ENCODE results near the gene FCGR3A.
"Not testable (repeated sequence)": the region's sequence is repeated elsewhere in the genome, so short reads cannot be mapped to it uniquely, and the experiment has no call there.

The FCGR3A gene

DNA sequence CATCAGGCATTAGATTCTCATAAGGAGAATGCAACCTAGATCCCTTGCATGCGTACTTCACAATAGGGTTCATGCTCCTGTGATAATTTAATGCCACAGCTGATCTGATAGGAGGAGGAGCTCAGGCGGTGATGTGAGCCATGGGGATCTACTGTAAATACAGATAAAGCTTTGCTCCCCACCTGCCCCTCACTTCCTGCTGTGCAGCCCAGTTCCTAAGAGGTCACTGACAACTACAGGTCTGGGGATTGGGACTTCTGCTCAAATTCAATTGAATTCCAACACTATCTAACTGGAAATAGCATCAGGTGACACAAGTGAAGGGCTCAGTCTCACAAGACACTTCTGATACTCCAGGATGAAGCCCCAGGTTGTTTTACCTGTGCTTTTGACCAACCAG, 7.4 kb upstream of the FCGR3A start:
- not testable (repeated sequence) for DNase-seq (ENCODE audit: low read depth in 3 of 3)

DNA sequence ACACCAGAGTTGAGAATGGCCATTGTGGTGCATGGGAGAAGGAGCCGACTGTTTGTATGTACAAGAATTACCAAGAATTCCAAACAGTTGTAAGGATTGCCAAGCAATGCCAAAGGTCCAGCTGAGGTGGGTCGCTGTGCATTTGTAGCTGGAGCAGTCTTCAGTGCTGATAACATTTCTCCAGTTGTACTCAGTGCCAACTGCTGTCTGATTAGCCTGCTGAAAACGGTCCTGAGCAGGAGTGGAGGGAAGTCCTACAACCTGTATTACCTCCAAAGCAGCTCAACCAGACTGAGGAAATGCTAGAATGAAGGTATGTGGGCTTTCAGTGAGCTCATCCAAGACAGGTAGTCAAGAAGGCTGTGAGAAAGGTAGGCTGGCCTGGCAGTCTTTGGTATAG, 6.5 kb upstream of the FCGR3A start:
- DNase-seq (ENCODE audit: low read depth in 3 of 3) = not testable (repeated sequence)

DNA sequence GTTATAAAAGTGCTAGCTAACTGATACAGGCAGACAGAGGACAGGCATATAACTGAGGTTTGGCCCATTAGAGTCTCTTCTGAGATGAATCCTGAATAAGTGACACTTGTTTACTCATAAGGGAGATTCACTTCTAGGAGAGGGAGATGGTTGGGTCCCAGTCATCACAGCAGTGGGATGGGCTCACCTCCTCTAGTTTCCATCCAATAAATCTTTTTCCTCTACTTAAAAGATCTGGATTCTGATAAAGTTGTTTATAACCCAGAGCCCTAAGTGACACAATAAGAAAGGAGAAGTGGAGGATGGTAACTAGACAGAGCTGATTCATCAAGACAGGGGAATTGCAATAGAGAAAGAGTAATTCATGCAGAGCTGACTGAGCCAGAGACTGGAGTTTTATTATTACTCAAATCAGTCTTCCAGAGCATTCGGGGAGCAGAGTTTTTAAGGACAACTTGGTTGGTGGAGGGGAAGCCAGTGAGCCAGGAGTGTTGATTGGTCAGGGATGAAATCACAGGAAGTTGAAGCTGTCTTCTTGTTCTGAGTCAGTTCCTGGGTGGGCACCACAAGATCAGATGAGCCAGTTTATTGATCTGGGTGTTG, 5.3 kb upstream of the FCGR3A start:
- peak in 1 of 3 experiments; percentile 6 for DNase-seq (ENCODE audit: low read depth in 3 of 3)

DNA sequence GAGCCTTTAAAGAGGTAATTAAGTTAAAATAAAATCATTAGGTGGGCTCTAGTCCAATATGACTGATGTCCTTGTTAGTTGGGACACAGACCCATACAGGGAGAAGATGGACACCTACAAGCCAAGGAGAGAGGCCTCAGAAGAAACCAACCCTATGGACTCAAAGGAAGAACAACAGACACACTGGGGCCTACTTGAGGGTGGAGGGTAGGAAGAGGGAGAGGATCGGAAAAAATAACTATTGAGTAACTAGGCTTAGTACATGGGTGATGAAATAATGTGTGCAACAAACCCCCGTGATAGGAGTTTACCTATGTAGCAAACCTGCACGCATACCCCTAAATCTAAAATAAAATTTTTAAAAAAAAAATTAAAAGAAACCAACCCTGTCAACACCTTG, 4.7 kb upstream of the FCGR3A start:
- not testable (repeated sequence) for DNase-seq (ENCODE audit: low read depth in 3 of 3)

DNA sequence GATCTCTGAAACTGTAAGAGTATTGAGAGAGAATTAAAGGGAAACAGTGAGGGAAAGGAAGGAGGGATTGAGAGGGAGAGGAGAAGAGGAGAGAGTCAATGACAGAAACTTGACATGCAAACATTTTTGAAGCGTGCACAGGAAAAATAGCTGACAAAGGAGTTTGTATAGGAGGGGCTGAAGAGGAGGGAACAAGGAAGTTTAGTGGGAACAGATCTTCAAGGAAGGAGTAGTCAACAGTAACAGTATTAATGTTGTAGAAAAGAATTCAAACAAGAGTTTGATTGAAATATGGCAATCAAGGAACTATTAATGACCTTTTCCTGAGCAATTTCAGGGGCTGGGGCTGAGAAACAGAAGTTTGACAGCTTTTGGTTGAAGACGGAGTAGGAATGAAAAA, 4.0 kb upstream of the FCGR3A start:
- not testable (repeated sequence) for DNase-seq (ENCODE audit: low read depth in 3 of 3)

DNA sequence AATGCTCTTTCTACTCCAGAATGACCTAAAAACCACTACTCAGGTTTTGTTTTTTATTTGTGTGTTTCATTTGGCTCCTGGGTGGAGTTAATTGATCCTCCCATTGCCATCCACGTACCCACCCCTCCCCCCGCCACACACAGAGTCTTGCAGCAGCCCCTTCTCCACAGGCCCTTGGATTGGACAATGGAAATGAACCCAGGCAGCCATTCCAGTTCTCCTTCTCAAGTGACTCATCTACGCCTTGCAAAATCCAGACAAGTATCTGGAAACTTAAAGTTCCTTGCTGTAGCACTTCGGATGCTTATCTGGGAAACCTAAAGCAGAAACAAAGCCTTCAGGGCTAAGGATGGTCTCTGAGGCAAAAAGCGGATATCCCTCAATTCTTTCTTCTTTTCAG, 1.3 kb upstream of the FCGR3A start:
- not testable (repeated sequence) for DNase-seq (ENCODE audit: low read depth in 3 of 3)

DNA sequence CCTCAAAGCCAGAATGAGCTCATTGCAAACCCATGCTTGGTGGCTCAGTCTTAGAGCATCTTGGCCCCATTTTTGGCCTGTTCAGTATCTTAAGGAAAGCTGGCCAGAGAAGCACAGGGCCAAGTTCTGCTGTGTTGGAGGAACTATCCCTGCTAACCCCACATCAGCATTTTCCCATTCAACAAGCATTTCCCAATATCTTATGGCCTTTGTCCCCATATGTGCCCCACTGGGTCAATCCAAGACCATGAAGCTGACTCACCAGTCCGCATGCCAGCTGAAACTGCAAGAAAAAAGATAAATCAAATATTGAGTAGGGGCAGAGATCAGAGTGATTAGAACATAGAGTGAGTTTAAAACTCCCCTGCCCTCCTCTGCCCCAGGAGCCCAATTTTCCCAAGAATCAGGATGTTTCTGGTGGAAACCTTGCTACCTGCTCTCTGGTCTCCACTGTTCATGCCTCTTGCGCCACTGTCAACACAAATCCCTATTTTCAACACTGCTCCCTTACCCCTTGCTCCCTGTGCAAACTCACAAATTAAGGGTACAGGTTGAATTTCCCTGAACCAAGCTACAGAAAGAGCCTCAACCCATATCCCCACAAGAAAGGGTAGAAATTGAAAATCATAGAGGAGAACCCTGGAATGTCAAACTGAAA, 740 bp downstream of the FCGR3A start:
- not testable (repeated sequence) for DNase-seq (ENCODE audit: low read depth in 3 of 3)

DNA sequence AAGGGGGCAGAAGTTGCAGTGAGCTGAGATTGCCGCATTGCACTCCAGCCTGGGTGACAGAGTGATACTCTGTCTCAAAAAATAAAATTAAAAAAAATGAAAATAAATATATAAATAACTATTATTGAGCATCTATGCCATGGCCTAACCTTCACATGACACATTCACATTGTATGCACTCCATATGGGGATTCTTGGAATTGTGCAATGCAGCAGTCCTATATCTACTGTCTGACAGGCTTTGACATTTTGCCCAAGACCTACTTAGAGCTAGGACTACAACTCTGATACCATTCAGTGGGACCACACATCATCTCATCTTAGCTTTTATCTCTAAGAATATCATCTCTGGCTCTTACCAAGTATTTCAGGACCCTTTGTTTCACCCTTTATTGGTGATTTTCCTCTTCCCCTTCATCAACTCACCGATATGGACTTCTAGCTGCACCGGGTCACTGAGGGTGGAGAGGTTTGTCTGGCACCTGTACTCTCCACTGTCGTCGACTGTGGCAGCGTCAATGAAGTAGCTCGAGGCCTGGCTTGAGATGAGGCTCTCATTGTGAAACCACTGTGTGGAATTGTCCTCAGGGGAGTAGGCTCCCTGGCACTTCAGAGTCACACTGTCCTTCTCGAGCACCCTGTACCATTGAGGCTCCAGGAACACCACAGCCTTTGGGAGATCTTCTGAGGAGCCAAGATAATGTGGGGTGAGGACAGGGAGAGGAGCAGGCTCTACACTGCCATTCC, 1.4 kb downstream of the FCGR3A start:
- not testable (repeated sequence) for DNase-seq (ENCODE audit: low read depth in 3 of 3)

DNA sequence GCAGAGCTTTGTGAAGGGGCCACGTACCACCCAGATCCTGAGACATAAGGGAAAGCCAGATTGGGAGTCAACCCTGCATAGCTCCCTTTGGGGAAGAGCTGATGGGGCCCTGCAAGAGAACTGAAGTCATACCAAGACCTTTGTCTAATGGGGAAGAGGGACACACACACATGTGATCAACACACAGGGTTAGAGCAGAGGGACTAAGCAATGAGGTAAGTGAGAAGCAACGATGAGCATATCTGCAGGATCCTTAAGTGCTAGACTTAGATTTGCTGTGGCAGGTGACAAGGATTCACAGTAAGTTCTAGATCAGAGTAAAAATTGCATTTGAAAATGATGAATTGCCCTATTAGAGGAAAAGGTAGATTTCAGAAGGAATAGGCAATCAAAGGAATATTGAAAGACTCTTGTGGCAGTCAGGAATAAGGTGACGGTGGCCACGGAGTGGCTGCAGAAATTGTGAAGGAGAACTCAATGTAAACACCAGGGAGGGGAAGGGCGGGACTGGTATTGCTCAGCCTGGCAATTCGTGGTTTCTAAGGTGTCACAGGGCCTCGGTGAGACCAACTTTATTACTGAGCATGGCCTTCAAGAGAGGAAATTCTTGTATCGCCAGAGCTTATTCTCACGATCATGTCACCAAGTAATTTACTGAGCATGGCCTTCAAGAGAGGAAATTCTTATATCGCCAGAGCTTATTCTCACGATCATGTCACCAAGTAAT, 4.5 kb downstream of the FCGR3A start:
- not testable (repeated sequence) for DNase-seq (ENCODE audit: low read depth in 3 of 3)

DNA sequence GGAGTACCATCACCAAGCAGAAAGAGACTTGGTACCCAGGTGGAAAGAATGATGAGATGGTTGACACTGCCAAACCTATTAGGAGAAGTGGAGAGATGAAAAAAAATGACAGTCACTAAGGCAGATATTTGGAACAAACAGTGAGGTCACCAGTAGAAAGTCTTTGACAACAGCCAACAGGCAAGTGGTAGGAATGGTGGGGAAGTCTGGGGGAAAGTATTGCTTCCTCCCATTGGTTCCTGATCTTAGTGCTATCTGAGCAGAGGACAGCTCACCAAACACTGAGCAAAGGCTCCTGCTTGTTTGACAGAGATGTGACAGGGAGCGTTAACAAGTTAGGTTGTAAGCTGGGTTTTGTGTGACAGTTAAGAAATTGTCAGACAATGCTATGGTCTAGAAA, 6.5 kb downstream of the FCGR3A start:
- not testable (repeated sequence) for DNase-seq (ENCODE audit: low read depth in 3 of 3)

DNA sequence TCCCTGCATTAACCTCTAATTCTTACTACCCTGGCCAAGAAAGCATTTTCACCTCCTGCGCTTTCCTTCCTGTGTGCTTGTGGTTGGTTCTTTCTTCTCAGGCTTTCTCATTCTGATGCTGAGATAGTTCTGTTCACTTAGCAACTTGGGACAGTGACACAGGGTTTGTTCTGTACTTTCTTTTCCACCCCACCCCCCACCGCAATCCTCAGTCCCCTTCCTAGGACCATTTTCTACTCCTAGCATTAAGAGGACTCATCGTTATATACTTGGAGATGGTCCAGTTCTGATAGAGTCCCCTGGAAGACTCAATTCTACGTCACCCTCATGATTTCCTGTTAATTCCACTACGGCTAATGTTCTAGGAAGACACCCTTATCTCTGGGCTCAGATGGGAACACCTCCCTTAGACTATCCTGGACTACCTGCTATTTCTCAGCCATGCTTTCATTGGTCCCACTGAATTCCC, 7.5 kb downstream of the FCGR3A start:
- DNase-seq (ENCODE audit: low read depth in 3 of 3) = peak in 1 of 3 experiments; percentile 43

DNA sequence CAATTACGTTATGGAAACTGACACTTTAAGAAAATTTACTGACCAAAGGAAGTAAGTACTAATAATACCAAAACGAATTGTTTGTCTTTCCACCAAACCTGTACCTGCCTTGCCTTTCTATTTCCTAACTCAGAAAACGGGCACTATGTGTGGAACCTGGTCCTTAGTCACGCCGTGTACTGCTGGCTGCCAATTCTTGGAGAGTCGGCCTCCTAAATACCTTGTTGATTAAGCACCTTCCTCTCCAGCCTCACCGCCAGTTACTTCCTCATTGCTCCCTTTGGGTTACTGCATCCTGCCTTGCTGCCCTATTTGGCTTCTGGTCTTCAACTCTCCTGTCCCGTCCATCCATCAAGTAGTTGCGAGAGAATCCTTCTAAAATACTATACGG, 9.1 kb downstream of the FCGR3A start:
- DNase-seq (ENCODE audit: low read depth in 3 of 3) = not testable (repeated sequence)

DNA sequence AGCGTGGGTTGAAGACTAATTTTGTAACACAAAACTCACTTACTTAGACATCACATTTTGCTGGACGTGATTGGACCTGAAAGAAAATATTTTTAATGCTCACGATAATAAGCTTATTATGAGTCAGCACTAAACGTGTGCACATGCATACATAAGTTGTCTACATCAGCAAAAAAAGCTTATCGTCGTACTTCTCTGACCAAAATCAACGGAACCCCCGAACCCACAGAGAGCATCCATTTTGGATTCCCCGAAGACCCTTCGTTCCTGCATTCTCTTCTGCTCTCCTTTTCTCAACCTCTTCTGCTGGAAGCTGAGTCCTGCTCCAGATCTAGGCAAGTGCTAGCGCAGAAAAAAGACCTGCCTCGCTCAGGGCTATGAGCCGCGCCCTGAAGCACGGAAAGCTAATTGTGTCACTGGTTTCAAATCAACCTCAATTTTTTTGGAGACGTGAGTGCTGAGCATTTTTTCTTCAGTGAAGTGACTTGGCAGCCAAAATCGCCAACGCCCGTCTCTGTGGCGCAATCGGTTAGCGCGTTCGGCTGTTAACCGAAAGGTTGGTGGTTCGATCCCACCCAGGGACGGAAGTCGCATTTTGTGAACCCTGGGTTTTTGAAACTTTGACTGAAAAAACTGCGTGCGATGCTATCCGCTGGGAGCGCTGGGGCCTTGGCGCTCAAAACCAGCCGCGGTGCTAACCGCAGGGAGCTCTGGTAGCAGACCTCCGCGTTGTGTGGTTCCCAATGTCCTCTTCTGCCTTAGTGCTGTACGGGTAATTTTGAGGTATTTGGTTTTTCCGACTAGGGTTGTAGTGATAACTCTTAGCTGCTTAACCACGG, 9.7 kb downstream of the FCGR3A start:
- DNase-seq (ENCODE audit: low read depth in 3 of 3) = peak; percentile 91 to 98 (median 98)

DNA sequence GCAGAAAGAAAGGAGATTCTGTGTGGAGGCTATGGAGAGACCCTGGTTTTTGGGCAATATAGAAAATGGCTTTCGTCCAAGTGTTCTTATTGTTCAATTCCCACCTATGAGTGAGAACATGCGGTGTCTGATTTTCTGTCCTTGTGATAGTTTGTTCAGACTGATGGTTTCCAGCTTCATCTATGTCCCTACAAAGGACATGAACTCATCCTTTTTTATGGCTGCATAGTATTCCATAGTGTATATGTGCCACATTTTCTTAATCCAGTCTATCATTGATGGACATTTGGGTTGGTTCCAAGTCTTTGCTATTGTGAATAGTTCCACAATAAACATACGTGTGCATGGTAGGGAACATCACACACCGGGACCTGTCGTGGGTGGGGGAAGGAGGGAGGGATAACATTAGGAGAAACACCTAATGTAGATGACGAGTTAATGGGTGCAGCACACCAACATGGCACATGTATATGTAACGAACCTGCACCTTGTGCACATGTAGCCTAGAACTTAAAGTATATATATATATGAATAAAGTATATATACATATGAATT, 10.6 kb downstream of the FCGR3A start:
- DNase-seq (ENCODE audit: low read depth in 3 of 3) = not testable (repeated sequence)

DNA sequence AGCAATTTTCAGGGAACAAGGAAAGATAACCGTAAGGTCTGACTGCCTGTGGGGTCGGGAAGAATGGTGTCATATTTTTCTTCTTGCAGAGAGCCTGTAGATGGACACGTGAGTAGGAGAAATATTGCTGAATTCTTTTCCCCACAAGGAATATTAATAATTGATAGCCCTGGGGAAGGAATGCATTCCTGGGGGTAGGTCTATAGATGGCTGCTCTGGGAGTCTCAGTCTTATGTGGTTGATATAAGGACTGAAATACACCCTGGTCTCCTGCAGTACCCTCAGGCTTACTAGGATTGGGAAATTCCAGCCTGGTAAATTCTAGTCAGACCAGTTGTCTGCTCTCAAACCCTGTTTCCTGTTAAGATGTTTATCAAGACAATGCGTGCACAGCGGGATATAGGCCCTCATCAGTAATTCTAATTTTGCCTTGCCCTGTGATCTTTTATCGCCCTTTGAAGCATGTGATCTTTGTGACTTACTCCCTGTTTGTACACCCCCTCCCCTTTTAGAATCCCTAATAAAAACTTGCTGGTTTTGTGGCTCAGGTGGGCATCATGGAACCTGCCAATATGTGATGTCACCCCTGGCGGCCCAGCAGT, 12.4 kb downstream of the FCGR3A start:
- not testable (repeated sequence) for DNase-seq (ENCODE audit: low read depth in 3 of 3)

DNA sequence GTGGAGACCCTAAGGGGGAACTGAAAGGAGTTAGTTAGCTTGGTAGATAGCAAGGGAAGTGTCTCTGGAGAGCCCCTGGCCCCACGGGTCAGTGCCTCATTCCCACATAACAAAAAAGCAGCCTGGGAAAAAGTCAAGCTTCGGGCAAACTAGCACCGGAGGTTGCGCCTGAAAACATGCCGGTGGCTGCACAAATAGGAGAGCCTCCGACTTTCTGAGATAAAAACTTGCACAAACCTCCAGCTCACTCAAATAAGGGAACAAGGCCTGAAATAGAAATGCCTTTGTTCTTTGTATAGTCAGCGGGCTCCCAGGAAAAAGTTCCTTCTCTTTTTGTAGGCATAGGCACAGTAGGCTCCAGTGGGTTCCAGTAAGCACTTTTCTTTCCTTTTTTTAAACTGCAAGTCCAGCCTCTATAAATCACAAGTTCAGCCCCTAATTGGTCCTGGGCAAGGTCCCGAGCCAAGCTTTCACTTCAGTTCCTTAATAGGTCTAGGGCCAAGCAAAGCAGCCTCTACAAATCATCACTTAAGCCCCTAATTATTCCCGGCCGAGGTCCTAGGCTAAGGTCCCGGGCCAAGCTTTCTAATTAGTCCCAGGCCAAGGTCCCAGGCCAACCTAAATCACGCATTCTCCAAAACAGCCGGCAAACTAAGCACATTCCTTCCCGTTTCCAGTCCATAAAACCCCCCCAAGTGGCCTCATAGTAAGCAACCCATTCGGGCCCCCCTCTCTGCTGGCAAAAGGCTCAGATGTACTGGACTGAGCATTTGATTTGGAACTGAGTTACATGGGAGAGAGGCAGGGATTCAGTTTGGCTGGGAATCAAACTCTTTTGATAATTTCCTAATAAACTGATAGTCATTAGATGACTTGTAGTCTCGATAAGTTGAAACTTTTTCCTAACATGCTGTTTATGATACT, 16.7 kb downstream of the FCGR3A start:
- DNase-seq (ENCODE audit: low read depth in 3 of 3) = not testable (repeated sequence)

DNA sequence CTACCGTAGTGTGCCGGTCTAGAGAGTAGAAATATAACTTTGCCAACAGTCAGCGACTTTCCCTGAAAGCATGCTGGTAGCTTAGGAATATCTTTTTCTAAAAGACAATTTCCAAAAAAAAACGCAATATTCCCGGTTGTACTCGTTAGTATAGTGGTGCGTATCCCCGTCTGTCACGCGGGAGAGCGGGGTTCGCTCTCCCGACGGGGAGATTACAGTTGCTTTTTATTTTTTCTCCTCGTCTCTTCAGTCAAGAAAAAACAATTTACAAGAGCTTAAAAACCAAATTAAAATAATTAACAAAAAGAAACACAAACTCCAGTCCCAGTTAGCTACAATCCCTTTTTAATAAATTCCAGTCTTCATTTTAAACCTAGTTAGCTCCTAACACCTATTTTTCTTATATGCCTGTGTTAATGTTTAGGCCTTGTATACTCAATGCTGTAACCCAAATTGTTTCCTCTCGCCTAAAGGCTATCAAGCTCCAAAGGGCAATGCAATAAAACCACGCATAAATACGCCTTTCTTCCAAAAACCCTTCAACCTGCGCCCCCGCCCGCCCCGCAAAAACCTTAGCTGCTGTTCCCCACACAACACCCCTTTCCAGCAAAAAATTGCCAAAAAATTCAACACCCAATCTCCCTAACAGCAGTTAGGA, 17.5 kb downstream of the FCGR3A start:
- no peak for DNase-seq (ENCODE audit: low read depth in 3 of 3)
